ENCODE data around the gene ARMC10. TPM values are rescaled to one million over a fixed set of nuclear protein-coding genes. Genes with fewer than 3 reads are reported as not detected.

ARMC10 gene
- total RNA-seq, 2 experiments from 2014 or later: 28.3 to 32.9 TPM

GRCh38 chr7:103116991-103117390 is 42.1 kb downstream of the ARMC10 start:
- H3K27me3 Mint-ChIP-seq: no peaks in the 10 kb centered on the region
- peaks cover 3% of the 10 kb centered on the region for H3K9me3 Mint-ChIP-seq
- DNase-seq: no peak
- ChIA-PET CTCF (no interaction called here), POLR2A (no interaction called here)
- peaks cover 12% of the 10 kb centered on the region for H3K4me1 Mint-ChIP-seq
- no peak overlapping the region for H3K27ac Mint-ChIP-seq
- H3K36me3 Mint-ChIP-seq (ENCODE audit: low read depth): peaks cover 10% of the 10 kb centered on the region
- no peak overlapping the region for H3K4me3 Mint-ChIP-seq

DNA sequence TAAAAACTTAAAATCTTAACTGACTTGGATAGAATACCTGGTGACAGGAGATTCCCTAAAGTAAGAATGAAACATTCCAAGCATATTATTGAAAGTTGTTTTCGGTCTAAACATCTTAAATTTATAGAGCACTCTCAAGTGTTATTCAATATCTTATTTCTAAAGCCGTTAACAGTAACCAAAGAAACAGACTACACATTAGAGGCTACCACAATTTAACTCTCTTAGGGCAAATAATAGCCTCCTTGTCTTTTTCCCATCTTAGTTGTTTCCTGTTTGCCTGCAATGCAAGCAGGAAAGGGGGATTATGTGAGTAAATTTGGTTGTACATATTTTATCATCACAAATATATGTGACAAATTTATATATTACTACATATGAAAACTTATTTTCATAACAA is 42.5 kb downstream of the ARMC10 start:
- H3K9me3 Mint-ChIP-seq: peaks cover 3% of the 10 kb centered on the region
- DNase-seq: no peak
- ChIA-PET CTCF (no interaction called here), POLR2A (no interaction called here)
- H3K27ac Mint-ChIP-seq: no peak overlapping the region
- no peak overlapping the region for H3K4me3 Mint-ChIP-seq
- peaks cover 10% of the 10 kb centered on the region for H3K36me3 Mint-ChIP-seq (ENCODE audit: low read depth)
- peaks cover 12% of the 10 kb centered on the region for H3K4me1 Mint-ChIP-seq
- H3K27me3 Mint-ChIP-seq: no peaks in the 10 kb centered on the region

GRCh38 chr7:103119791-103120291 is 44.9 kb downstream of the ARMC10 start:
- Mint-ChIP-seq H3K4me3 (no peak overlapping the region), H3K27me3 (no peaks in the 10 kb centered on the region), H3K9me3 (no peaks in the 10 kb centered on the region), H3K36me3 (ENCODE audit: low read depth) (peaks cover 8% of the 10 kb centered on the region), H3K27ac (no peak overlapping the region), H3K4me1 (no peaks in the 10 kb centered on the region)
- no peak for DNase-seq
- ChIA-PET CTCF (interaction anchor here (0.6 kb wide), 1 partner anchor 1105 kb away, joined by 3 read pairs; no protein-coding TSS in a partner anchor), POLR2A (no interaction called here)

- Mint-ChIP-seq H3K27ac (no peak overlapping the region), H3K4me3 (no peak overlapping the region), H3K4me1 (no peaks in the 10 kb centered on the region), H3K27me3 (no peaks in the 10 kb centered on the region), H3K9me3 (no peaks in the 10 kb centered on the region), H3K36me3 (ENCODE audit: low read depth) (peaks cover 8% of the 10 kb centered on the region)
- ChIA-PET POLR2A (no interaction called here), CTCF (interaction anchor here (0.6 kb wide), 1 partner anchor 1104 kb away, joined by 3 read pairs; no protein-coding TSS in a partner anchor)
- DNase-seq: no peak
Observed at GRCh38 chr7:103120362-103120761, 45.4 kb downstream of the ARMC10 start.

DNA sequence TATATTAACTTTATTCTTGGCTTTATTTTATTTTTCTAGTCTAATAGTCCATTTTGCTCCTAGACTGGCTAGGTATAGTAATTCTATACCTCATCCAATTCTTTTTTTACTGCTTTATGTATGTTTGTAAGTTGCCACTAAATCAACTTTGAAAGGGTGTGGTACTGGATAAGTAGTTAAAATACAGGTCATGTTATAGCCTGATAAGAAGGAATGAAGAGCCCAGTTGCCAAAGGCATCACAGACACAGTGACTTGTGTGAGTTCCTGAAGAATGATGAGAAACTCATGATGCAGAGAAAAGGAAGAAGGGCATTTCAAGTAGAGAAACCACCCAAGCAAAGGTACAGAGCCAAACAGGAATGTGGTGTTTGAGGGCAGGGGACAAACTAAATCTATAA is 46.7 kb downstream of the ARMC10 start:
- Mint-ChIP-seq H3K27ac (no peak overlapping the region), H3K27me3 (no peaks in the 10 kb centered on the region), H3K4me3 (no peak overlapping the region), H3K36me3 (ENCODE audit: low read depth) (peaks cover 8% of the 10 kb centered on the region), H3K9me3 (no peaks in the 10 kb centered on the region), H3K4me1 (no peaks in the 10 kb centered on the region)
- ChIA-PET CTCF (no interaction called here), POLR2A (no interaction called here)
- DNase-seq: no peak

GRCh38 chr7:103123529-103123928 is 48.6 kb downstream of the ARMC10 start:
- Mint-ChIP-seq H3K4me1 (no peaks in the 10 kb centered on the region), H3K36me3 (ENCODE audit: low read depth) (peaks cover 14% of the 10 kb centered on the region), H3K27me3 (no peaks in the 10 kb centered on the region), H3K4me3 (no peak overlapping the region), H3K27ac (no peak overlapping the region), H3K9me3 (no peaks in the 10 kb centered on the region)
- ChIA-PET CTCF (interaction anchor here (0.5 kb wide), 1 partner anchor 290 kb away, joined by 4 read pairs; no protein-coding TSS in a partner anchor), POLR2A (no interaction called here)
- no peak for DNase-seq

DNA sequence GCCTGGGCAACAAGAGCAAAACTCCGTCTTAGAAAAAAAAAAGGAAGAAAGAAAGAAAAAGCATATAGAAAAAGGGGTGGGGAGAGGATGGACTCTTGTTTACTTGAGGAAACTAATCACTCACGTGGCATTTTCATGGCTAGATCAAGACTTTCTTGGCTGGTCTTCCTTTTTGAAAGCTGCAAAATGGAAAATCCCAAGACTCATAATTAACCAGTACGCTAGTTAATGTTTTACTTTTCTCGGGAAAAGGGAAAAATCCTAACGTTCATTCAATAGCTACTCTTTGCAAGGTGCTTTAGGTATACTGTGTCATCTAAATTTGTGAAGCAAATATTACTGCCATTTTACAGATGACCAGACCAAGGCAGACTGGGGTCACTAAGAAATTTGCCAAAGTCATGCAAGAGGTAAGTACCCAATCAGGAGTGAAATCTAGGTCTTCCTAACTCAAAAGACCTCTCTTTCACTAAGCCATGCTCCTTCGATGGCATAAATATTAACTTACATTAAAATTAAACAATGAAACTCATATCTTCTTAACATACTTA is 49.6 kb downstream of the ARMC10 start:
- Mint-ChIP-seq H3K36me3 (ENCODE audit: low read depth) (peaks cover 12% of the 10 kb centered on the region), H3K4me3 (no peak overlapping the region), H3K27me3 (no peaks in the 10 kb centered on the region), H3K4me1 (no peaks in the 10 kb centered on the region), H3K27ac (no peak overlapping the region), H3K9me3 (no peaks in the 10 kb centered on the region)
- CTCF ChIA-PET: interaction anchor here (0.7 kb wide), 1 partner anchor 75 kb away, joined by 3 read pairs; no protein-coding TSS in a partner anchor
- POLR2A ChIA-PET: no interaction called here
- no peak for DNase-seq

- Mint-ChIP-seq H3K27me3 (no peaks in the 10 kb centered on the region), H3K36me3 (ENCODE audit: low read depth) (peaks cover 9% of the 10 kb centered on the region), H3K27ac (no peak overlapping the region), H3K4me1 (peaks cover 4% of the 10 kb centered on the region), H3K9me3 (no peaks in the 10 kb centered on the region), H3K4me3 (no peak overlapping the region)
- DNase-seq: no peak
- ChIA-PET POLR2A (no interaction called here), CTCF (no interaction called here)
Observed at GRCh38 chr7:103127006-103127405, 52.1 kb downstream of the ARMC10 start.

DNA sequence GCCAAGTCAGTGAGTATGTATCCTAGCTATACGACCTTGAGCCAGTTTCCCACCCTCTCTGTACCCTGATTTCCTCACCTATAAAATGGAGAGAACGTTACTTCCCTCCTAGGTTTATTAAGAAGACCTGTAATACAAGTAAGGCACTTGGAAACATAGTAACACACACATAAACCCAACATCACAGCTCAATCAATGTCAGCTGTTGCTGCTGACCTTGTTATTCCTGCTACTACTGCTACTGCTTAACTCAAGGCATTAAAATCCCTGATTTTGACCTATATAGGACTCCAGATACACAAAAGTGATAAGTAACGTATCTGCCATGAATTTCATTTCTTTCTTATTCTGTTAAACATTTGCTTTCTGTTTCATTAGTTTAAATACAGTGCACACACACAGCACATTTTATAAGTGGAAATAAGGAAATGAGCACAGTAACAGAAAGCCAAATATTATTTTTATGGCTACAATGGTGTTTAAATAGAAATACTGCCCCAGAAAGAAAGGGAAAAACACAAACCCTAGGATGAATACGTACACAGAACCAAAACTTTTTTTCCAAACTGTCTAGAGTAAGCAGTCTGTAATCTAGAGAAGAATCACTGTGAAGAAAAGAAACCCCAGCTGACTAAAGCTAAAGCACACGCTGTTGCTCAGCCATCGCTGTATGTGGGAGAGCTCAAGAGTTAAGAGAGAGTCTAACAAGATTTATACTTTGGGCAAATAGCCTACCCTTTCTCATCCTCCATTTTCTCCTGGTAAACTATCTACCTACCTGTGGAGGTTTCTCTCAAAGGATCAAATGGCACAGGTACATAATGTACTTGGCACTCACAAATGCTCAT is 55.0 kb downstream of the ARMC10 start:
- ChIA-PET POLR2A (no interaction called here), CTCF (interaction anchor here (1.2 to 1.7 kb wide), 2 partner anchors 14 to 15 kb away, joined by 6 to 7 read pairs; no protein-coding TSS in a partner anchor)
- Mint-ChIP-seq H3K4me3 (no peak overlapping the region), H3K36me3 (ENCODE audit: low read depth) (peaks cover 6% of the 10 kb centered on the region), H3K4me1 (peaks cover 4% of the 10 kb centered on the region), H3K27me3 (no peaks in the 10 kb centered on the region), H3K27ac (no peak overlapping the region), H3K9me3 (no peaks in the 10 kb centered on the region)
- DNase-seq: no peak

DNA sequence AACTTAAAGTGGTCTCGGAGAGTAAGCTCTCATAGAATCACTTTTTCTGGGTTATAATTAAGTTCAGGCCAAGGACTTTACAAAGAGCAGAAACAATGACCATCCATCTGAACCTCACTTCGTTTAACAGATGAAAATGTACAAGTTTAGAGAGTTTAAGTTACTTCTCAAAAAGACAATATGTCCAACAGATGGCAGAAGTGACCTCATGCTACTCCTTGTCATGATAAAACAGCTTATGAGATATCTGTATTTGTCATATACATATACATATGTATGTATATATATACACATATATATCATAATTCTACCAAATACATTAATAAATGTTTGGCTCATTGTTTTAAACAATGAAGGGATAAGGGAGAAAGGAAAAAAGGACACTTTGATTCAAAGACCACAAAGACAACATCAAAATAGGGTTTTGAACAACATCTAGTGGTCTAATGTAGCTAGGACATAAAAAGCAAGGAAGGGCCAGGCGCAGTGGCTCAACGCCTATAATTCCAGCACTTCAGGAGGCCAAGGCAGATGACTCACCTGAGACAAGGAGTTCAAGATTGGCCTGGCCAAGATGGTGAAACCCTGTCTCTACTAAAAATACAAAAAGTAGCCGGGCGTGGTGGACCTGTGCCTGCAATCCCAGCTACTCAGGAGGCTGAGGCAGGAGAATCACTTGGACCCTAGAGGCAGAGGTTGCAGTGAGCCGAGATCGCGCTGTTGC is 56.1 kb downstream of the ARMC10 start:
- DNase-seq: no peak
- ChIA-PET POLR2A (interaction anchor here (0.6 kb wide), 1 partner anchor 109 kb away, joined by 4 read pairs; no protein-coding TSS in a partner anchor), CTCF (interaction anchor here (0.8 to 1.7 kb wide), 3 partner anchors 11 to 16 kb away, joined by 3 to 7 read pairs (median 6); no protein-coding TSS in a partner anchor)
- Mint-ChIP-seq H3K27ac (no peak overlapping the region), H3K4me1 (peaks cover 4% of the 10 kb centered on the region), H3K9me3 (no peaks in the 10 kb centered on the region), H3K4me3 (no peak overlapping the region), H3K27me3 (no peaks in the 10 kb centered on the region), H3K36me3 (ENCODE audit: low read depth) (peaks cover 6% of the 10 kb centered on the region)

DNA sequence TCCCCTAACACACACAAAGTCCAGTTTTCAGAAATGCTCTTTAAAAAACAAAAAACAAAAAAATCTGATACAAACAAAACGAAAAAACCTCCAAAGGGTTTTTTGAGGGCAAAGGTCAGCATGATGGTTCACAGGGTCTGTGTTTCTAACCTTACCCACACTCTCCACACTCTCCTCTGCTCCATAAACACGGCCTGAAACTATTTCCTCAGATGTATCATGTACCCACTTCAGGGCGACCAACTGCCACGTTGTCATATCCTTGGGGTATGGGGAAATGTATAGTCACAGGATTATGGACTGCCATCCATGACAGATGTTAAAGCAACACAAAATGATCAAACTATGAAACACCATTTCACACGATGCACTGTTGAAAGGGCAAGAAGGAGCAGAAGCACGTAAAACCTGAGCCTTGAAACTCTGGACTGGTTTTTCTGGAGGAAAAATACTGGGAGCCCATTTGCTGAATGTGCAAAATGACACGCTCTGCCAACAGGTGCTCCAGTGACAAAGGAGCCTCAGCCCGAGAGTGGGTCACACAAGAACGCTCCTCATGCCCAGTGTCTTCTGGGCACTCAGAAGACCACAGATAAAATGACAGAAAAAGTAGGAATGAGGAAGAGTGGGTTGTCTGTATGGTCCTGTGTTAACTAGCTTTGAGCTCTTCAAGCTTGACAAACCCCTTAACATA is 58.2 kb downstream of the ARMC10 start:
- Mint-ChIP-seq H3K4me1 (peaks cover 4% of the 10 kb centered on the region), H3K27ac (no peak overlapping the region), H3K36me3 (ENCODE audit: low read depth) (peaks cover 2% of the 10 kb centered on the region), H3K27me3 (no peaks in the 10 kb centered on the region), H3K4me3 (no peak overlapping the region), H3K9me3 (no peaks in the 10 kb centered on the region)
- CTCF ChIA-PET: interaction anchor here (0.6 kb wide), 1 partner anchor 13 kb away, joined by 3 read pairs; no protein-coding TSS in a partner anchor
- DNase-seq: no peak
- POLR2A ChIA-PET: no interaction called here

GRCh38 chr7:103134836-103135554 is 60.1 kb downstream of the ARMC10 start:
- no peaks in the 10 kb centered on the region for H3K9me3 Mint-ChIP-seq

More at GRCh38 chr7:103134836-103135554, 60.1 kb downstream of the ARMC10 start:
- H3K36me3 Mint-ChIP-seq (ENCODE audit: low read depth): no peaks in the 10 kb centered on the region
- H3K4me1 Mint-ChIP-seq: peaks cover 2% of the 10 kb centered on the region
- no peaks in the 10 kb centered on the region for H3K27me3 Mint-ChIP-seq
- no peak for DNase-seq
- ChIA-PET CTCF (interaction anchor here (0.9 kb wide), 1 partner anchor 11 kb away, joined by 3 read pairs; no protein-coding TSS in a partner anchor), POLR2A (no interaction called here)
- no peak overlapping the region for H3K4me3 Mint-ChIP-seq
- no peak overlapping the region for H3K27ac Mint-ChIP-seq

Data from activated CD4-positive, alpha-beta T cell treated with anti-CD3 and anti-CD28 coated beads, Interleukin-2, amount 10 ng/mL, durations not matched to agents 7 days and 5 days (primary cell).